Measurements from ENCODE around the gene PZP.
"Not testable (repeated sequence)": the region's sequence is repeated elsewhere in the genome, so short reads cannot be mapped to it uniquely, and the experiment has no call there.

GRCh38 chr12:9221011-9221410 lies 12.8 kb upstream of the PZP start:
- not testable (repeated sequence) for TF ChIP-seq EZH2 (IDR thresholded peaks at IDR 0.05; ENCODE audit: borderline replicate concordance, insufficient read depth, low read depth, low read length, poor library complexity, severe bottlenecking)
- TF ChIP-seq, protein P1, sequence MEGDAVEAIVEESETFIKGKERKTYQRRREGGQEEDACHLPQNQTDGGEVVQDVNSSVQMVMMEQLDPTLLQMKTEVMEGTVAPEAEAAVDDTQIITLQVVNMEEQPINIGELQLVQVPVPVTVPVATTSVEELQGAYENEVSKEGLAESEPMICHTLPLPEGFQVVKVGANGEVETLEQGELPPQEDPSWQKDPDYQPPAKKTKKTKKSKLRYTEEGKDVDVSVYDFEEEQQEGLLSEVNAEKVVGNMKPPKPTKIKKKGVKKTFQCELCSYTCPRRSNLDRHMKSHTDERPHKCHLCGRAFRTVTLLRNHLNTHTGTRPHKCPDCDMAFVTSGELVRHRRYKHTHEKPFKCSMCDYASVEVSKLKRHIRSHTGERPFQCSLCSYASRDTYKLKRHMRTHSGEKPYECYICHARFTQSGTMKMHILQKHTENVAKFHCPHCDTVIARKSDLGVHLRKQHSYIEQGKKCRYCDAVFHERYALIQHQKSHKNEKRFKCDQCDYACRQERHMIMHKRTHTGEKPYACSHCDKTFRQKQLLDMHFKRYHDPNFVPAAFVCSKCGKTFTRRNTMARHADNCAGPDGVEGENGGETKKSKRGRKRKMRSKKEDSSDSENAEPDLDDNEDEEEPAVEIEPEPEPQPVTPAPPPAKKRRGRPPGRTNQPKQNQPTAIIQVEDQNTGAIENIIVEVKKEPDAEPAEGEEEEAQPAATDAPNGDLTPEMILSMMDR (IDR thresholded peaks at IDR 0.05) = not testable (repeated sequence)

Measured in B cell (primary cell).